HCT116 (cell line): Measurements from ENCODE around the gene KRT7. TPM values are rescaled to one million over a fixed set of nuclear protein-coding genes. Genes with fewer than 3 reads are reported as not detected.

ENCODE experiments used
- ATAC-seq: fragments of 200-7000 bp; cut with Tn5 transposase; 2 replicates; pipeline ENCODE4 v1.9.1; 2020; ENCODE audit warnings: mild to moderate bottlenecking, moderate library complexity
- BruUV-seq: library from RNA; stranded (reverse); fragments of 400-500 nt; replicated peaks from 2 replicates; lab custom pipeline; 2021; lab: Mats Ljungman, UMichigan
- CTCF ChIA-PET: fragments of 300-600 bp; sonication (Branson Sonifier 250); formaldehyde crosslinking; loops from one replicate; lab custom pipeline; 2021; ENCODE audit warnings: antibody characterized with exemption; lab: Charles Lee
- POLR2A ChIA-PET: fragments of 300-600, 350-600 bp; sonication (Branson Sonifier 250); formaldehyde crosslinking; loops from one replicate; lab custom pipeline; 2021; ENCODE audit warnings: antibody characterized with exemption; lab: Charles Lee
- RAD21 ChIA-PET, 2 experiments: fragments of 300-600 bp; sonication (Branson Sonifier 250); formaldehyde crosslinking; loops; one replicate each; lab custom pipeline; 2023; ENCODE audit warnings: low total read pairs in 2 of 2; ENCODE audit not compliant: uncharacterized antibody in 2 of 2, unreplicated experiment in 2 of 2, low non-redundant PET in 1 of 2; lab: Charles Lee
- DNase-seq: peaks from one replicate; pipeline ENCODE4 v3.0.0-alpha.2; 2010; ENCODE audit warnings: low read depth, low spot score
- H2AFZ ChIP-seq: fragments of 200-600 bp; shearing (Covaris generic), sonication (generic); 2 replicates; pipeline ENCODE4 v1.6.1; 2017; ENCODE audit warnings: low read depth, mixed run types, mixed read lengths, antibody characterized with exemption, low read length; ENCODE audit not compliant: poor library complexity, severe bottlenecking
- H3K27ac ChIP-seq: 2 replicates; pipeline ENCODE4 v1.5.1; 2012; ENCODE audit warnings: low read depth, low read length
- H3K27me3 ChIP-seq: fragments of 200-600 bp; sonication (generic); 2 replicates; pipeline ENCODE4 v1.6.1; 2016; ENCODE audit warnings: mixed run types, low read length, mixed read lengths; ENCODE audit not compliant: insufficient read depth
- H3K36me3 ChIP-seq, 2 experiments: fragments of 200-500 bp in 1 of 2; fragments of 200-600 bp in 1 of 2; sonication (Bioruptor generic) in 1 of 2; sonication (generic) in 1 of 2; 2 replicates each; pipeline versions ENCODE4 v1.5.1 to v1.6.1; 2014 to 2016; ENCODE audit warnings: low read length in 2 of 2, inconsistent platforms in 1 of 2, mixed read lengths in 1 of 2, mixed run types in 1 of 2; ENCODE audit not compliant: insufficient read depth in 2 of 2, control insufficient read depth in 1 of 2
- H3K4me1 ChIP-seq, 2 experiments: fragments of 200-600 bp in 1 of 2; sonication (generic) in 1 of 2; 2 replicates each; pipeline versions ENCODE4 v1.5.1 to v1.6.1; 2012 to 2017; ENCODE audit warnings: low read length in 2 of 2, inconsistent platforms in 1 of 2, mild to moderate bottlenecking in 1 of 2, mixed read lengths in 1 of 2, mixed run types in 1 of 2, moderate library complexity in 1 of 2; ENCODE audit not compliant: insufficient read depth in 2 of 2, control insufficient read depth in 1 of 2
- H3K4me2 ChIP-seq: fragments of 200-600 bp; sonication (generic); 2 replicates; pipeline ENCODE4 v1.6.1; 2017; ENCODE audit warnings: mixed run types, low read length, mixed read lengths
- H3K4me3 ChIP-seq, 2 experiments: fragments of 200-600 bp in 1 of 2; sonication (generic) in 1 of 2; replicated peaks in 1 of 2; 2 replicates each; pipeline ENCODE4 v1.5.1; 2011 to 2016; ENCODE audit warnings: low read length in 2 of 2, control low read depth in 1 of 2, low read depth in 1 of 2, mild to moderate bottlenecking in 1 of 2, mixed read lengths in 1 of 2, mixed run types in 1 of 2
- H3K79me2 ChIP-seq: fragments of 200-600 bp; sonication (generic); 2 replicates; pipeline ENCODE4 v1.6.1; 2017; ENCODE audit warnings: mild to moderate bottlenecking, mixed run types, low read length, moderate library complexity, mixed read lengths; ENCODE audit not compliant: insufficient read depth
- H3K9ac ChIP-seq: fragments of 200-600 bp; sonication (generic); 2 replicates; pipeline ENCODE4 v1.6.1; 2016; ENCODE audit warnings: low read length, mixed read lengths
- H3K9me2 ChIP-seq: fragments of 200-600 bp; sonication (generic), shearing (Covaris generic); 2 replicates; pipeline ENCODE4 v1.6.1; 2017; ENCODE audit warnings: mixed run types, mild to moderate bottlenecking, moderate library complexity; ENCODE audit not compliant: insufficient read depth
- H3K9me3 ChIP-seq, 2 experiments: fragments of 200-500 bp in 1 of 2; fragments of 200-600 bp in 1 of 2; sonication (Bioruptor generic) in 1 of 2; sonication (generic) in 1 of 2; 2 replicates each; pipeline ENCODE4 v1.6.1; 2014 to 2017; ENCODE audit warnings: low read length in 2 of 2, mixed read lengths in 2 of 2, inconsistent platforms in 1 of 2, low read depth in 1 of 2, mild to moderate bottlenecking in 1 of 2, mixed run types in 1 of 2, moderate library complexity in 1 of 2; ENCODE audit not compliant: control insufficient read depth in 1 of 2, insufficient read depth in 1 of 2
- H4K20me1 ChIP-seq: fragments of 200-600 bp; sonication (generic), shearing (Covaris generic); 2 replicates; pipeline ENCODE4 v1.6.1; 2017; ENCODE audit warnings: mixed run types, mild to moderate bottlenecking, moderate library complexity; ENCODE audit not compliant: insufficient read depth
- CBX3 ChIP-seq: IDR thresholded peaks from 2 replicates; pipeline ENCODE4 v1.6.1; 2012; ENCODE audit warnings: low read depth
- CEBPB ChIP-seq: IDR thresholded peaks from 2 replicates; pipeline ENCODE4 v1.6.1; 2012; ENCODE audit warnings: low read depth
- ELF1 ChIP-seq: IDR thresholded peaks from 2 replicates; pipeline ENCODE4 v1.6.1; 2012; ENCODE audit warnings: low read depth, borderline replicate concordance
- EZH2 ChIP-seq: fragments of 200-600 bp; sonication (generic); IDR thresholded peaks from 2 replicates; pipeline ENCODE4 v1.6.1; 2017; ENCODE audit warnings: antibody characterized with exemption, mixed run types
- FOSL1 ChIP-seq: IDR thresholded peaks from 2 replicates; pipeline ENCODE4 v1.6.1; 2012; ENCODE audit warnings: low read depth
- JUND ChIP-seq: IDR thresholded peaks from 2 replicates; pipeline ENCODE4 v1.6.1; 2012
- POLR2AphosphoS5 ChIP-seq: IDR thresholded peaks from 2 replicates; pipeline ENCODE4 v1.6.1; 2011; ENCODE audit warnings: mild to moderate bottlenecking, low read depth, low read length, moderate library complexity
- RAD21 ChIP-seq: IDR thresholded peaks from 2 replicates; pipeline ENCODE4 v1.6.1; 2012; ENCODE audit warnings: low read depth, mild to moderate bottlenecking
- SIN3A ChIP-seq: IDR thresholded peaks from 2 replicates; pipeline ENCODE4 v1.6.1; 2012; ENCODE audit warnings: low read depth
- SP1 ChIP-seq: IDR thresholded peaks from 2 replicates; pipeline ENCODE4 v1.6.1; 2012; ENCODE audit warnings: low read depth
- SRF ChIP-seq: IDR thresholded peaks from 2 replicates; pipeline ENCODE4 v1.6.1; 2012; ENCODE audit warnings: low read depth
- TCF7L2 ChIP-seq: IDR thresholded peaks from 2 replicates; pipeline ENCODE4 v1.7.0; 2011; ENCODE audit warnings: borderline replicate concordance, inconsistent platforms; ENCODE audit not compliant: insufficient read depth, insufficient read length; ENCODE audit errors: extremely low read depth
- YY1 ChIP-seq: IDR thresholded peaks from 2 replicates; pipeline ENCODE4 v1.6.1; 2011; ENCODE audit warnings: low read length, low read depth, moderate library complexity, mild to moderate bottlenecking; ENCODE audit not compliant: insufficient replicate concordance; ENCODE audit errors: extremely low read depth
- ZFX ChIP-seq: fragments of 450-650 bp; IDR thresholded peaks from 2 replicates; pipeline ENCODE4 v1.6.1; 2017
- intact Hi-C: fragments of 100-400 bp; cut with micrococcal nuclease; formaldehyde crosslinking; loops from 2 replicates; pipeline ENCODE4 v1.10.0; 2022
- total RNA-seq: library from RNA; stranded (reverse); gene quantifications from one replicate; pipeline ENCODE4 v1.2.1, GENCODE V29; 2021; ENCODE audit not compliant: unreplicated experiment
- TF ChIP-seq, protein P1 (sequence below): IDR thresholded peaks from 2 replicates; pipeline ENCODE4 v1.6.1; 2012
- TF ChIP-seq, protein P2 (sequence below), 3 experiments: fragments of 200-600 bp in 1 of 3; sonication (generic) in 1 of 3; IDR thresholded peaks in 2 of 3; conservative IDR thresholded peaks in 1 of 3; 2 replicates each; pipeline ENCODE4 v1.5.1; 2012 to 2017; ENCODE audit warnings: low read depth in 2 of 3, low read length in 2 of 3, antibody characterized with exemption in 1 of 3, borderline replicate concordance in 1 of 3, control low read depth in 1 of 3, mild to moderate bottlenecking in 1 of 3, mixed read lengths in 1 of 3, mixed run types in 1 of 3, moderate library complexity in 1 of 3; ENCODE audit not compliant: insufficient read depth in 1 of 3

Gene KRT7
- total RNA-seq, 1 experiment from 2014 or later, result 72.6 TPM

- Histone ChIP-seq H3K4me1 (peaks cover 45 to 92% of the 10 kb centered on the region in 2 experiments), H3K9me3 (no peaks in the 10 kb centered on the region), H2AFZ (no peak overlapping the region), H3K9me2 (no peaks in the 10 kb centered on the region), H3K4me3 (no peak overlapping the region), H3K4me2 (peak overlapping the region; percentile 49), H3K27me3 (no peaks in the 10 kb centered on the region), H3K9ac (no peak overlapping the region), H3K79me2 (no peaks in the 10 kb centered on the region), H4K20me1 (no peaks in the 10 kb centered on the region), H3K36me3 (no peaks in the 10 kb centered on the region), H3K27ac (no peak overlapping the region)
- ATAC-seq, result no peak
- intact Hi-C loops, result no loop called here
- no peak for DNase-seq
- TF ChIP-seq SIN3A, result no peak
- no peak for TF ChIP-seq FOSL1
- TF ChIP-seq, protein P1, sequence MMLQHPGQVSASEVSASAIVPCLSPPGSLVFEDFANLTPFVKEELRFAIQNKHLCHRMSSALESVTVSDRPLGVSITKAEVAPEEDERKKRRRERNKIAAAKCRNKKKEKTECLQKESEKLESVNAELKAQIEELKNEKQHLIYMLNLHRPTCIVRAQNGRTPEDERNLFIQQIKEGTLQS, result no peak
- no peak for TF ChIP-seq RAD21
- TF ChIP-seq JUND, result no peak
- no peak for TF ChIP-seq CBX3
- TF ChIP-seq TCF7L2, result no peak
- TF ChIP-seq CEBPB, result no peak
- TF ChIP-seq, protein P2, sequence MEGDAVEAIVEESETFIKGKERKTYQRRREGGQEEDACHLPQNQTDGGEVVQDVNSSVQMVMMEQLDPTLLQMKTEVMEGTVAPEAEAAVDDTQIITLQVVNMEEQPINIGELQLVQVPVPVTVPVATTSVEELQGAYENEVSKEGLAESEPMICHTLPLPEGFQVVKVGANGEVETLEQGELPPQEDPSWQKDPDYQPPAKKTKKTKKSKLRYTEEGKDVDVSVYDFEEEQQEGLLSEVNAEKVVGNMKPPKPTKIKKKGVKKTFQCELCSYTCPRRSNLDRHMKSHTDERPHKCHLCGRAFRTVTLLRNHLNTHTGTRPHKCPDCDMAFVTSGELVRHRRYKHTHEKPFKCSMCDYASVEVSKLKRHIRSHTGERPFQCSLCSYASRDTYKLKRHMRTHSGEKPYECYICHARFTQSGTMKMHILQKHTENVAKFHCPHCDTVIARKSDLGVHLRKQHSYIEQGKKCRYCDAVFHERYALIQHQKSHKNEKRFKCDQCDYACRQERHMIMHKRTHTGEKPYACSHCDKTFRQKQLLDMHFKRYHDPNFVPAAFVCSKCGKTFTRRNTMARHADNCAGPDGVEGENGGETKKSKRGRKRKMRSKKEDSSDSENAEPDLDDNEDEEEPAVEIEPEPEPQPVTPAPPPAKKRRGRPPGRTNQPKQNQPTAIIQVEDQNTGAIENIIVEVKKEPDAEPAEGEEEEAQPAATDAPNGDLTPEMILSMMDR (IDR thresholded peaks at IDR 0.05 in 2 of 3, conservative IDR thresholded peaks at IDR 0.05 in 1 of 3; ENCODE audit: borderline replicate concordance in 1 of 3, insufficient read depth in 1 of 3, low read depth in 2 of 3, low read length in 2 of 3), result no peak
- TF ChIP-seq SRF, result no peak
- no peak for TF ChIP-seq SP1
- no peak for TF ChIP-seq POLR2AphosphoS5
- no peak for TF ChIP-seq ZFX
- no peak for TF ChIP-seq YY1
- TF ChIP-seq EZH2, result no peak
- TF ChIP-seq ELF1, result no peak
- RAD21 ChIA-PET, result no interaction called here
- CTCF ChIA-PET, result interaction anchor here (1.6 to 1.7 kb wide), 3 partner anchors 10 to 37 kb away, joined by 3 to 7 read pairs (median 4); no protein-coding TSS in a partner anchor
- POLR2A ChIA-PET, result interaction anchor here (1.7 kb wide), 1 partner anchor 18 kb away, joined by 4 read pairs; no protein-coding TSS in a partner anchor
- BruUV-seq, result no TSS peak
Observed at GRCh38 chr12:52185400-52185967, 47.6 kb upstream of the KRT7 start.
